Transverse colon (tissue), 4 donors: ENCODE measurements around the gene SLC46A1. TPM values are rescaled to one million over a fixed set of nuclear protein-coding genes. Genes with fewer than 3 reads are reported as not detected.

Source experiments
- DNase-seq: peaks from one replicate; pipeline ENCODE4 v3.0.0-alpha.2; 2019
- H3K27ac ChIP-seq, 4 donors: fragments of 200-600 bp; sonication (generic); 2 replicates each; pipeline ENCODE4 v1.5.1; 2016 to 2018; ENCODE audit warnings: inconsistent platforms in 4 of 4
- H3K27me3 ChIP-seq: fragments of 200-600 bp; sonication (generic); 2 replicates; pipeline ENCODE4 v1.5.1; 2017; ENCODE audit warnings: inconsistent platforms
- H3K36me3 ChIP-seq, 4 donors: fragments of 200-600 bp; sonication (generic); 2 replicates each; pipeline ENCODE4 v1.5.1; 2017 to 2019; ENCODE audit warnings: inconsistent platforms in 4 of 4
- H3K4me1 ChIP-seq, 4 donors: fragments of 200-600 bp; sonication (generic); 2 replicates each; pipeline ENCODE4 v1.5.1; 2017 to 2020; ENCODE audit warnings: inconsistent platforms in 4 of 4
- H3K4me3 ChIP-seq, 4 donors: fragments of 200-600 bp; sonication (generic); 1 replicate in 1 of 4; 2 replicates in 3 of 4; pipeline versions ENCODE4 v1.5.1 to v1.6.1; 2017 to 2019; ENCODE audit warnings: inconsistent platforms in 4 of 4
- H3K9me3 ChIP-seq, 2 donors: fragments of 200-600 bp; sonication (generic); 2 replicates each; pipeline ENCODE4 v1.5.1; 2017 to 2019; ENCODE audit warnings: inconsistent platforms in 2 of 2
- CTCF ChIP-seq, 5 experiments: fragments of 200-600 bp in 3 of 5; fragments of 450-650 bp in 2 of 5; sonication (generic) in 3 of 5; IDR thresholded peaks; 1 replicate in 2 of 5; 2 replicates in 3 of 5; pipeline ENCODE4 v1.5.1; 2016 to 2017; ENCODE audit warnings: antibody characterized with exemption in 5 of 5, inconsistent platforms in 3 of 5, mild to moderate bottlenecking in 2 of 5, moderate library complexity in 1 of 5
- EP300 ChIP-seq: sonication (generic); formaldehyde crosslinking; IDR thresholded peaks from one replicate; pipeline ENCODE4 v1.6.1; 2017; ENCODE audit warnings: antibody characterized with exemption, low read depth
- POLR2A ChIP-seq: fragments of 450-650 bp; IDR thresholded peaks from one replicate; pipeline ENCODE4 v1.6.1; 2016; ENCODE audit warnings: antibody characterized with exemption, mild to moderate bottlenecking, moderate library complexity
- POLR2AphosphoS5 ChIP-seq, 3 donors: sonication (generic); formaldehyde crosslinking; IDR thresholded peaks; one replicate each; pipeline ENCODE4 v1.6.1; 2016; ENCODE audit warnings: antibody characterized with exemption in 3 of 3
- WGBS, 2 donors: methylation state at CpG; one replicate each; pipeline ENCODE4 v1.1.5; 2018; ENCODE audit warnings: low coverage in 1 of 2; 5-methylcytosine and 5-hydroxymethylcytosine counted together
- in situ Hi-C, 4 donors: fragments of 200-750 bp; cut with MboI; loops; one replicate each; pipeline versions ENCODE4 v1.15.0 to v1.15.1; 2017; ENCODE audit warnings: low sequenced_read_pairs in 3 of 4, low pct_ligation_motif_present in 1 of 4, low pct_unique_long_range_greater_than_20kb in 1 of 4
- intact Hi-C: fragments of 100-400 bp; cut with DNase I; formaldehyde crosslinking; loops from one replicate; pipeline ENCODE4 v1.15.1; 2023; ENCODE audit warnings: low total_unique reads
- total RNA-seq, 4 donors: library from RNA; depleted of rRNA; stranded (reverse); fragments of >200 nt; gene quantifications; one replicate each; pipeline ENCODE4 v1.1.0, GENCODE V29; 2016

The SLC46A1 gene
- total RNA-seq, 4 donors from 2014 or later: 7.5 to 15.9 (median 11.0) TPM

- H3K9me3 ChIP-seq: no peaks in the 10 kb centered on the region
- H3K4me1 ChIP-seq: no peaks in the 10 kb centered on the region
- no peaks in the 10 kb centered on the region for H3K36me3 ChIP-seq
- DNase-seq: no peak
- H3K27ac ChIP-seq: no peak overlapping the region
- H3K27me3 ChIP-seq: peaks cover 10% of the 10 kb centered on the region
- in situ Hi-C loops: no loop called here
- 69 to 84% methylated on average over 2 to 3 of the region's 3 CpGs for WGBS, 2 donors
- TF ChIP-seq POLR2AphosphoS5 (IDR thresholded peaks at IDR 0.05) (no peak), EP300 (no peak), CTCF (IDR thresholded peaks at IDR 0.05) (no peak), POLR2A (no peak)
- intact Hi-C loops: no loop called here
- no peak overlapping the region for H3K4me3 ChIP-seq
These were observed 9.9 kb upstream of the SLC46A1 start for GRCh38 chr17:28415886-28416285.

- H3K27ac ChIP-seq: no peak overlapping the region
- H3K9me3 ChIP-seq: no peaks in the 10 kb centered on the region
- no peaks in the 10 kb centered on the region for H3K4me1 ChIP-seq
- no peaks in the 10 kb centered on the region for H3K36me3 ChIP-seq
- no peak overlapping the region for H3K4me3 ChIP-seq
- TF ChIP-seq EP300 (no peak), POLR2AphosphoS5 (IDR thresholded peaks at IDR 0.05) (no peak), POLR2A (no peak), CTCF (IDR thresholded peaks at IDR 0.05) (no peak)
- WGBS, 2 donors: 58 to 81% methylated on average over 5 to 7 of the region's 7 CpGs
- in situ Hi-C loops (no loop called here), intact Hi-C loops (no loop called here)
- no peak for DNase-seq
- H3K27me3 ChIP-seq: peaks cover 4% of the 10 kb centered on the region
These were observed 7.8 kb upstream of the SLC46A1 start for GRCh38 chr17:28413804-28414203.

- 65 to 84% methylated on average over 3 of the region's 3 CpGs for WGBS, 2 donors
- intact Hi-C loops: no loop called here
- Histone ChIP-seq H3K9me3 (no peaks in the 10 kb centered on the region), H3K4me1 (peaks cover 0 to 7% (median 3%) of the 10 kb centered on the region in 4 donors), H3K4me3 (no peak overlapping the region), H3K36me3 (no peaks in the 10 kb centered on the region), H3K27ac (no peak overlapping the region), H3K27me3 (peaks cover 4% of the 10 kb centered on the region)
- TF ChIP-seq POLR2AphosphoS5 (IDR thresholded peaks at IDR 0.05): no peak
- no peak for TF ChIP-seq EP300
- no peak for TF ChIP-seq CTCF (IDR thresholded peaks at IDR 0.05)
- TF ChIP-seq POLR2A: no peak
- no peak for DNase-seq
- in situ Hi-C loops: no loop called here
These were observed 6.1 kb upstream of the SLC46A1 start for GRCh38 chr17:28412099-28412498.

- H3K4me1 ChIP-seq: peaks cover 3 to 26% (median 22%) of the 10 kb centered on the region in 4 donors
- H3K27me3 ChIP-seq: no peaks in the 10 kb centered on the region
- no peak overlapping the region for H3K4me3 ChIP-seq
- H3K9me3 ChIP-seq: no peaks in the 10 kb centered on the region
- no peak overlapping the region for H3K27ac ChIP-seq
- in situ Hi-C loops: no loop called here
- intact Hi-C loops: no loop called here
- WGBS, 2 donors: 83 to 87% methylated on average over 1 of the region's 1 CpG
- DNase-seq: no peak
- no peaks in the 10 kb centered on the region for H3K36me3 ChIP-seq
- TF ChIP-seq EP300 (no peak), CTCF (IDR thresholded peaks at IDR 0.05) (no peak), POLR2AphosphoS5 (IDR thresholded peaks at IDR 0.05) (no peak), POLR2A (no peak)
These were observed 1.9 kb upstream of the SLC46A1 start for GRCh38 chr17:28407974-28408306.
